Neural cell (in vitro differentiated cells): Measurements from ENCODE around the gene ZBTB21. TPM values are rescaled to one million over a fixed set of nuclear protein-coding genes. Genes with fewer than 3 reads are reported as not detected.

Source experiments
- H2AFZ ChIP-seq: fragments of 200-600, 300-800 bp; sonication (generic), shearing (Covaris generic); 2 replicates; pipeline ENCODE4 v1.6.0; 2014; ENCODE audit warnings: low read depth, mild to moderate bottlenecking, antibody characterized with exemption, low read length, moderate library complexity
- H3F3A ChIP-seq: fragments of 200-600 bp; shearing (Covaris generic); 2 replicates; pipeline ENCODE4 v1.6.1; 2016; ENCODE audit warnings: mild to moderate bottlenecking, moderate library complexity, mixed read lengths, antibody characterized with exemption, low read length; ENCODE audit not compliant: insufficient read depth, poor library complexity, severe bottlenecking
- H3K27ac ChIP-seq: fragments of 200-600, 300-800 bp; sonication (generic), shearing (Covaris generic); 2 replicates; pipeline ENCODE4 v1.5.1; 2014; ENCODE audit warnings: mild to moderate bottlenecking, low read length, moderate library complexity
- H3K27me3 ChIP-seq: fragments of 300-800, 200-600 bp; sonication (generic), shearing (Covaris generic); 2 replicates; pipeline ENCODE4 v1.6.0; 2014; ENCODE audit warnings: mild to moderate bottlenecking, low read depth, low read length, moderate library complexity; ENCODE audit not compliant: insufficient read depth
- H3K36me3 ChIP-seq: fragments of 300-800, 200-600 bp; sonication (generic), shearing (Covaris generic); 2 replicates; pipeline ENCODE4 v1.5.1; 2014; ENCODE audit warnings: mild to moderate bottlenecking, antibody characterized with exemption, low read length, moderate library complexity; ENCODE audit not compliant: insufficient read depth
- H3K4me2 ChIP-seq: fragments of 300-800, 200-600 bp; sonication (generic), shearing (Covaris generic); 2 replicates; pipeline ENCODE4 v1.6.0; 2014; ENCODE audit warnings: mild to moderate bottlenecking, low read length
- H3K4me3 ChIP-seq: fragments of 300-800, 200-600 bp; sonication (generic), shearing (Covaris generic); 2 replicates; pipeline ENCODE4 v1.5.1; 2014; ENCODE audit warnings: mild to moderate bottlenecking, low read length, moderate library complexity
- H3K79me2 ChIP-seq: fragments of 200-600 bp; shearing (Covaris generic); replicated peaks from 2 replicates; pipeline ENCODE4 v1.6.0; 2014; ENCODE audit warnings: mild to moderate bottlenecking, low read length, moderate library complexity; ENCODE audit not compliant: insufficient read depth
- H3K9ac ChIP-seq: fragments of 300-800, 200-600 bp; sonication (generic), shearing (Covaris generic); 2 replicates; pipeline ENCODE4 v1.6.1; 2016; ENCODE audit warnings: mild to moderate bottlenecking, low read length, mixed read lengths
- H3K9me2 ChIP-seq: fragments of 200-600 bp; shearing (Covaris generic); 2 replicates; pipeline ENCODE4 v1.6.1; 2016; ENCODE audit warnings: mild to moderate bottlenecking, low read length, mixed read lengths; ENCODE audit not compliant: insufficient read depth
- H3K9me3 ChIP-seq: fragments of 200-600, 300-800 bp; sonication (generic), shearing (Covaris generic); 2 replicates; pipeline ENCODE4 v1.6.1; 2016; ENCODE audit warnings: mild to moderate bottlenecking, mixed run types, low read length, moderate library complexity, mixed read lengths
- H4K20me1 ChIP-seq: fragments of 200-600 bp; shearing (Covaris generic); 2 replicates; pipeline ENCODE4 v1.6.1; 2016; ENCODE audit warnings: mild to moderate bottlenecking, mixed run types; ENCODE audit not compliant: insufficient read depth
- CTCF ChIP-seq: fragments of 450-650 bp; IDR thresholded peaks from 2 replicates; pipeline ENCODE4 v1.5.1; 2014; ENCODE audit warnings: antibody characterized with exemption, mild to moderate bottlenecking, moderate library complexity; ENCODE audit not compliant: poor library complexity, severe bottlenecking
- EP300 ChIP-seq: fragments of 450-650 bp; conservative IDR thresholded peaks from 2 replicates; pipeline ENCODE4 v1.6.1; 2014; ENCODE audit warnings: antibody characterized with exemption, mild to moderate bottlenecking, moderate library complexity; ENCODE audit not compliant: poor library complexity, severe bottlenecking
- EZH2 ChIP-seq: fragments of 200-600, 300-800 bp; shearing (Covaris generic), sonication (generic); IDR thresholded peaks from 2 replicates; pipeline ENCODE4 v1.6.1; 2014; ENCODE audit warnings: antibody characterized with exemption, low read length, borderline replicate concordance, mild to moderate bottlenecking; ENCODE audit not compliant: insufficient read depth, poor library complexity, severe bottlenecking
- MXI1 ChIP-seq: fragments of 450-650 bp; conservative IDR thresholded peaks from 2 replicates; pipeline ENCODE4 v1.6.1; 2014; ENCODE audit warnings: antibody characterized with exemption, mild to moderate bottlenecking; ENCODE audit not compliant: poor library complexity, severe bottlenecking
- POLR2AphosphoS5 ChIP-seq: IDR thresholded peaks from 2 replicates; pipeline ENCODE4 v1.6.1; 2012
- RAD21 ChIP-seq: fragments of 450-650 bp; conservative IDR thresholded peaks from 2 replicates; pipeline ENCODE4 v1.6.1; 2014; ENCODE audit warnings: antibody characterized with exemption, mild to moderate bottlenecking, moderate library complexity
- REST ChIP-seq: IDR thresholded peaks from 2 replicates; pipeline ENCODE4 v1.6.1; 2012; ENCODE audit warnings: borderline replicate concordance
- SMC3 ChIP-seq: fragments of 450-650 bp; conservative IDR thresholded peaks from 2 replicates; pipeline ENCODE4 v1.6.1; 2014; ENCODE audit warnings: antibody characterized with exemption, mild to moderate bottlenecking, moderate library complexity; ENCODE audit not compliant: poor library complexity
- TAF1 ChIP-seq: IDR thresholded peaks from 2 replicates; pipeline ENCODE4 v1.6.1; 2012; ENCODE audit warnings: low read depth
- polyA plus RNA-seq: library from polyadenylated mRNA; depleted of rRNA; stranded (reverse); fragments of >200 nt; gene quantifications from 2 replicates; pipeline ENCODE4 v1.2.3, GENCODE V29; 2014

ZBTB21 gene
- polyA plus RNA-seq, 1 donor from 2014 or later = 8.0 TPM

- Histone ChIP-seq H2AFZ (no peak overlapping the region), H3K9me3 (no peaks in the 10 kb centered on the region), H3F3A (no peaks in the 10 kb centered on the region), H3K4me3 (no peak overlapping the region), H3K27me3 (no peaks in the 10 kb centered on the region), H3K4me2 (no peak overlapping the region), H4K20me1 (no peaks in the 10 kb centered on the region), H3K79me2 (no peaks in the 10 kb centered on the region), H3K27ac (no peak overlapping the region), H3K9ac (no peak overlapping the region), H3K9me2 (no peaks in the 10 kb centered on the region), H3K36me3 (no peaks in the 10 kb centered on the region)
- TF ChIP-seq SMC3 (no peak), REST (no peak), EZH2 (no peak), MXI1 (no peak), POLR2AphosphoS5 (no peak), CTCF (no peak), RAD21 (no peak), EP300 (no peak), TAF1 (no peak)
Observed at GRCh38 chr21:41979751-41980369, 30.3 kb downstream of the ZBTB21 start.

GRCh38 chr21:41979335-41979734 lies 30.8 kb downstream of the ZBTB21 start:
- Histone ChIP-seq H4K20me1 (no peaks in the 10 kb centered on the region), H3K79me2 (no peaks in the 10 kb centered on the region), H3K4me3 (no peak overlapping the region), H3K9me3 (no peaks in the 10 kb centered on the region), H3K9me2 (no peaks in the 10 kb centered on the region), H3K9ac (no peak overlapping the region), H3K36me3 (no peaks in the 10 kb centered on the region), H3F3A (no peaks in the 10 kb centered on the region), H3K27ac (no peak overlapping the region), H2AFZ (no peak overlapping the region), H3K4me2 (no peak overlapping the region), H3K27me3 (no peaks in the 10 kb centered on the region)
- no peak for TF ChIP-seq CTCF
- no peak for TF ChIP-seq RAD21
- TF ChIP-seq EP300 = no peak
- TF ChIP-seq MXI1 = no peak
